Activated T-helper 1 cell treated with anti-CD3 and anti-CD28 coated beads, Interleukin-12 subunit alpha, Interleukin-12 subunit beta, Interleukin-2, Interleukin-4 antibody, amounts not matched to agents 30 ng/mL and 10 ng/mL and 1 ng/mL, durations not matched to agents 14 hours and 24 hours and 36 hours (primary cell): Measurements from ENCODE around the gene RNF32. TPM values are rescaled to one million over a fixed set of nuclear protein-coding genes. Genes with fewer than 3 reads are reported as not detected.

Experiments used
- DNase-seq: peaks from one replicate; pipeline ENCODE4 v3.0.0; 2021; ENCODE audit warnings: low spot score
- H3K27ac Mint-ChIP-seq: one replicate; pipeline ENCODE4 v1.8.0; 2021; ENCODE audit warnings: mild to moderate bottlenecking, mixed read lengths
- H3K27me3 Mint-ChIP-seq: one replicate; pipeline ENCODE4 v1.8.0; 2022; ENCODE audit warnings: mild to moderate bottlenecking, moderate library complexity, mixed read lengths; ENCODE audit not compliant: insufficient read depth
- H3K36me3 Mint-ChIP-seq: one replicate; pipeline ENCODE4 v1.8.0; 2021; ENCODE audit warnings: low read depth, mixed read lengths
- H3K4me1 Mint-ChIP-seq: one replicate; pipeline ENCODE4 v1.8.0; 2021; ENCODE audit warnings: low read depth, mixed read lengths
- H3K4me3 Mint-ChIP-seq: one replicate; pipeline ENCODE4 v1.8.0; 2021; ENCODE audit warnings: mild to moderate bottlenecking, moderate library complexity, mixed read lengths
- H3K9me3 Mint-ChIP-seq: one replicate; pipeline ENCODE4 v1.8.0; 2021; ENCODE audit warnings: mixed read lengths
- intact Hi-C: fragments of 100-400 bp; cut with micrococcal nuclease; formaldehyde crosslinking; loops from one replicate; pipeline ENCODE4 v1.15.1; 2024
- total RNA-seq: library from RNA; stranded (reverse); gene quantifications from 2 replicates; pipeline ENCODE4 v1.2.3, GENCODE V29; 2022

Gene RNF32
- total RNA-seq, 1 donor from 2014 or later = 2.1 TPM

DNA sequence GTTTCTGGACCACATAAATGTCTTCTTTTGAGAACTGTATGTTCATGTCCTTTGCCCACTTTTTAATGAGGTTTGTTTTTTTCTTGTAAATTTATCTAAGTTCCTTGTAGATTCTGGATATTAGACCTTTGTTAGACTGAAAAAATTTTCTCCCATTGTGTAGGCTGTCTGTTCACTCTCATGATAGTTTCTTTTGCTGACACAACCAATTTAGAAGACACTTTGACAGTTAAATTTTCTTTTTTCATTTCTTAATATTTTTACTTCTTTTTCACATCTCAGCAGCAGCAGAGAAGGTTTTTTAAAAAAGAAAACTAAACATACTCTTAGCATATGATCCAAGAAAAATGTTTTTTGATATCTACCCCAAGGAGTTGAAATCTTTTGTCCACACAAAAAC, 61.8 kb downstream of the RNF32 start:
- no peak for DNase-seq
- intact Hi-C loops = no loop called here
- H3K9me3 Mint-ChIP-seq = peaks cover 35% of the 10 kb centered on the region
- H3K27ac Mint-ChIP-seq = no peak overlapping the region
- no peak overlapping the region for H3K4me3 Mint-ChIP-seq
- H3K27me3 Mint-ChIP-seq = no peaks in the 10 kb centered on the region
- H3K36me3 Mint-ChIP-seq = peaks cover 26% of the 10 kb centered on the region
- peaks cover 13% of the 10 kb centered on the region for H3K4me1 Mint-ChIP-seq

DNA sequence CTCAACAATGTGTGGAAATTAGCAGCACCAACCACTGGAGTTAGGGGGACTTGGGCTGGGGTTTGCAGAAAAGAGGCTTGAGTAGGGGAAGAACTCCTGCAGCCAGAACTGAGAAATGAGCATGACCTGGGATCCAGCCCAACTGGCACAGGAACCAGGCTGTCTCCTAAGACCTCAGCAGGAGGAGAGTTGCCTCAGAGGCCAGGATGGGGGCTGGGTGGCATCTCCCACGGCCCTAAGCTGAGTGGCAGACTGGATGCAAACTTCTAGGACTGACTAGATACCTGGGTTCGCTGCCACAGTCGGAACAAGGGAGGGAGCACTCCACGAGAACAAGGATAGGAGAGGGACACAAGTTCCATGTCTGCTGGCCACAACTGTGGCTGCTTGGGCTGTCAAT, 62.6 kb downstream of the RNF32 start:
- no peak for DNase-seq
- Mint-ChIP-seq H3K27ac (no peak overlapping the region), H3K27me3 (no peaks in the 10 kb centered on the region), H3K36me3 (peaks cover 20% of the 10 kb centered on the region), H3K4me3 (no peak overlapping the region), H3K4me1 (peaks cover 13% of the 10 kb centered on the region), H3K9me3 (peaks cover 27% of the 10 kb centered on the region)
- intact Hi-C loops = no loop called here

DNA sequence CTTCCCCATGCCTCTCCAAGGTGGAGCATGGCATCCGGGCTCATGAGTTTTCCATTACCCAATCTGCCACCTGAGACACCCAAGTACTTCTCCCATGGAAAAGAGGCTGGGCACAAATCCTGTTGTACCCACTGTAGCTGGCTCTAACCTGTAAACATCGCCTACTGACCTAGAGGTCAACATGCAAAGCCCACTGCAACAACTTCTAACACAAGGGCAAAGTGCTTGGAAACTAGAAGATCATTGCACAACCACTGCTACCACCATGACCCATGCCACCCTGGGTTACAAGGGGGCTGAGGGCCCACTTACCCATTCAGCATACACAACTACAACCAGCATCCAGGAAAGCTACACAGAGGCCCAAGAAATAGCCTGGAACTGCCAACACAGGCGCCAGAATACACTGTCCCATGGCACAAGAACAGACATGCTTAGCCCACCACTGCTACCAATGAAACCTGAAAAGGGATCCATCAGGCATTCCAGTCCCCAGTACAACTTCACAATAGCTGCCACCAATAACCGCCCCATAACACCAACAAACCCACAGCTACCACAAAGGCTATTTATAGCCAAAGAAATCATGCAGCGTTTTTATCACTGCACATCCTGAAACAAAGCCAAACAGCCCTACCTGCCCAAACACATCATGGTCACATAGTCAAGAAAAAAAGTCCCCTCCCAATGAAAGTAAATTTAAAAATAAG, 63.4 kb downstream of the RNF32 start:
- H3K36me3 Mint-ChIP-seq = peaks cover 18% of the 10 kb centered on the region
- H3K4me1 Mint-ChIP-seq = peaks cover 13% of the 10 kb centered on the region
- DNase-seq = no peak
- no peaks in the 10 kb centered on the region for H3K27me3 Mint-ChIP-seq
- H3K27ac Mint-ChIP-seq = peak overlapping the region; percentile 47
- no peak overlapping the region for H3K4me3 Mint-ChIP-seq
- H3K9me3 Mint-ChIP-seq = peaks cover 22% of the 10 kb centered on the region
- intact Hi-C loops = no loop called here

DNA sequence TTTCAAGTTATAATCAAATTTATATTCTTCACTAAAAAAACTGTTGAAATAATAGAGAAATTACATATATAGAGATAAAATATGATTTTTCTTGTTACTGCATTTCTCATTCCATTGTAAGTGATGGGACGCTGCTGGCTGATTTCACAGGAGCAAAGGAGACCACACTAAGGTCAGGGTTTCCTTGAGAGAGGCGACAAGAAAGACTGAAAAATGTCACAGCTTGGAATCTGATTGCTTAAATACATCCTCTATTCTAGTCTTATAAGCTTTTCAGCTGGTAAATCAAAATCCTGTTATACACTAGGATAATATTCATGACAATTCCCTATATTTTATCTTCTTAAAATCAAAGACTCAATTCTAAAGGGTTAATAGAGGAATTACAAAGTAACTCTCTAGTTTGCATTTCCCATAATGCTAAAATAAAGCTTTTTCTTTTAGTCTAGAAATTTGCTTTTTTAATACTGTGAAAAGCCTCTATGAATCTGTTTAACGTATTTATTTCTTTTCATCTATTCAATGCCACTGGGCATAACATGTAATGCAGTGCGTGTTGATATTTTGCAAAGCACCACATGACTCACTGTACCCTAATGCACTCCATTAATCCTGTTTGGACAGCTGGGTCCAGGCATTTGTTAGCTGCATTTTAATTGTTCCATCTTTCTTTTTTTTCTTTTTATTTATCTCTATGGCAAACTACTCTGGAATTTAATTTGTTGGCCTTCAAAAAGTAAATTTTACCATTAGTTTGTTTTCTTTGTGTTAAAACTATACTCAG, 81.7 kb downstream of the RNF32 start:
- Mint-ChIP-seq H3K4me3 (no peak overlapping the region), H3K27ac (no peak overlapping the region), H3K27me3 (no peaks in the 10 kb centered on the region), H3K9me3 (no peaks in the 10 kb centered on the region), H3K4me1 (no peaks in the 10 kb centered on the region), H3K36me3 (peaks cover 7% of the 10 kb centered on the region)
- DNase-seq = no peak
- intact Hi-C loops = no loop called here

DNA sequence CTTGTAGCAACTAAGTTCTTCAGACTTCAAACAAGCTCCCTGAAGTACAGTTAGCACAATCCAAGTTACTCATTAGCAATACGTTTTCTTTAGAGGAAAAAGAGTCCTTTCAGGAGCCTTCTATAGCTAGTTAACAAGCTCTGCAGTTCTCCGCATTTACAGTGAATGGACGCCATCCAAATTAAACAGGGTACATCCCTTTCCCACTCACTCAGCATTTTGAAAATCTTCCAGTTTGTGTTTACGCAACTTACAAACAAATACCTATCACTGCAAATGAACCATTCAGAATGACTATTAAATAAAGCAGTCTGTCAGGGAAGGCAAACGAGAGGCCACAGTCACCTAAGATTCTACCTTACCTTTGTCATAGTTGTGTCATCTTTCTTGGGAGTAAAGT, 84.5 kb downstream of the RNF32 start:
- no peaks in the 10 kb centered on the region for H3K27me3 Mint-ChIP-seq
- no peak overlapping the region for H3K27ac Mint-ChIP-seq
- no peak overlapping the region for H3K4me3 Mint-ChIP-seq
- H3K36me3 Mint-ChIP-seq = peaks cover 12% of the 10 kb centered on the region
- H3K9me3 Mint-ChIP-seq = no peaks in the 10 kb centered on the region
- no peaks in the 10 kb centered on the region for H3K4me1 Mint-ChIP-seq
- intact Hi-C loops = loop anchor here (5.0 kb wide), 1 partner anchor 43 kb away; no protein-coding TSS in a partner anchor
- no peak for DNase-seq

DNA sequence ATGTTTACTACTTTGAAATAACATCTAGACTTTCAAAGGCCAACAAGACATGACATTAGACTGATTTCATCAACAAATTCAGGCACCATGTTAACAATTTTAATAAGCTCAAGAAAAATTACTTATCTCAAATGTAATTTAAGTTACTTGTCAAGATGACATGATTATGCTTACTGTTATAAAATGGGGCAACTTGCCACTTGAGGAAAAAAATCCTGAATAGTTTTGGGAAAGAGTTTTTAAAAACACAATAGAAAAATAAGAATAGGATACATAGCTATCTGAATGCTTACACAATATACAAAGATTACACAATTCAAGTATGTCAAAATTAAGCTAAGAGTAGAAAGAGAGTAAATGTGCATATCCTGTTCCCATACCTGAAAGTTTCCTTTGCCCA, 85.4 kb downstream of the RNF32 start:
- Mint-ChIP-seq H3K27me3 (no peaks in the 10 kb centered on the region), H3K4me3 (no peak overlapping the region), H3K36me3 (peaks cover 12% of the 10 kb centered on the region), H3K4me1 (no peaks in the 10 kb centered on the region), H3K27ac (no peak overlapping the region), H3K9me3 (no peaks in the 10 kb centered on the region)
- intact Hi-C loops = loop anchor here (5.0 kb wide), 1 partner anchor 44 kb away; no protein-coding TSS in a partner anchor
- no peak for DNase-seq
